Activated naive CD4-positive, alpha-beta T cell (primary cell): Measurements from ENCODE around the gene BBS5.
"Not testable (repeated sequence)": the region's sequence is repeated elsewhere in the genome, so short reads cannot be mapped to it uniquely, and the experiment has no call there.

ENCODE experiments used
- DNase-seq, 4 experiments: peaks; one replicate each; lab custom pipeline; 2025; lab: John Stamatoyannopoulos, UW

Gene BBS5

GRCh38 chr2:169479257-169480078, at the start of gene BBS5:
TSS of gene BBS5 (plus strand) at chr2:169479494. CDS start at chr2:169479554, 60 bp downstream.
- peak; percentile 16 to 61 (median 46) for DNase-seq

GRCh38 chr2:169431772-169432171, 47.5 kb upstream of the BBS5 start:
- DNase-seq: not testable (repeated sequence)

- not testable (repeated sequence) for DNase-seq
These were observed 45.1 kb upstream of the BBS5 start for GRCh38 chr2:169434236-169434635.

GRCh38 chr2:169438466-169439072, 40.7 kb upstream of the BBS5 start:
- DNase-seq: no peak

- no peak for DNase-seq
These were observed 39.4 kb upstream of the BBS5 start for GRCh38 chr2:169439900-169440299.

- no peak for DNase-seq
These were observed 32.8 kb upstream of the BBS5 start for GRCh38 chr2:169446452-169446851.

- DNase-seq: no peak
These were observed 31.0 kb upstream of the BBS5 start for GRCh38 chr2:169448316-169448715.

- no peak for DNase-seq
These were observed 30.4 kb upstream of the BBS5 start for GRCh38 chr2:169448865-169449264.

- no peak for DNase-seq
These were observed 27.2 kb upstream of the BBS5 start for GRCh38 chr2:169452080-169452479.

GRCh38 chr2:169453044-169453443, 26.2 kb upstream of the BBS5 start:
- not testable (repeated sequence) for DNase-seq

GRCh38 chr2:169461143-169461542, 18.2 kb upstream of the BBS5 start:
- DNase-seq: no peak

- no peak for DNase-seq
These were observed 16.2 kb upstream of the BBS5 start for GRCh38 chr2:169462896-169463695.

- no peak for DNase-seq
These were observed 14.8 kb upstream of the BBS5 start for GRCh38 chr2:169464466-169464865.

GRCh38 chr2:169464882-169465281, 14.4 kb upstream of the BBS5 start:
- DNase-seq: no peak

- DNase-seq: no peak
These were observed 10.5 kb upstream of the BBS5 start for GRCh38 chr2:169468841-169469240.

- DNase-seq: no peak
These were observed 9.2 kb upstream of the BBS5 start for GRCh38 chr2:169469952-169470572.

- no peak for DNase-seq
These were observed 7.0 kb upstream of the BBS5 start for GRCh38 chr2:169472249-169472648.

GRCh38 chr2:169476459-169476858, 2.8 kb upstream of the BBS5 start:
- DNase-seq: no peak

GRCh38 chr2:169478339-169478738, 955 bp upstream of the BBS5 start:
- no peak for DNase-seq

- no peak for DNase-seq
These were observed 493 bp upstream of the BBS5 start for GRCh38 chr2:169478745-169479256.

GRCh38 chr2:169480079-169480465, 778 bp downstream of the BBS5 start:
- no peak for DNase-seq

GRCh38 chr2:169485650-169486138, 6.4 kb downstream of the BBS5 start:
- DNase-seq: no peak
